Testis (tissue), 3 donors: Measurements from ENCODE around the gene YEATS2. TPM values are rescaled to one million over a fixed set of nuclear protein-coding genes. Genes with fewer than 3 reads are reported as not detected.

Source experiments
- DNase-seq: peaks from one replicate; pipeline ENCODE4 v3.0.0-alpha.2; 2019
- H3K27ac ChIP-seq, 2 donors: fragments of 200-600 bp; sonication (generic); one replicate each; pipeline ENCODE4 v1.5.1; 2019
- H3K27me3 ChIP-seq: fragments of 200-600 bp; sonication (generic); one replicate; pipeline ENCODE4 v1.5.1; 2019
- H3K36me3 ChIP-seq: fragments of 200-600 bp; sonication (generic); one replicate; pipeline ENCODE4 v1.5.1; 2017; ENCODE audit warnings: low read depth; ENCODE audit errors: missing control alignments
- H3K4me1 ChIP-seq: fragments of 200-600 bp; sonication (generic); one replicate; pipeline ENCODE4 v1.5.1; 2019
- H3K4me3 ChIP-seq, 2 donors: fragments of 200-600 bp; sonication (generic); one replicate each; pipeline ENCODE4 v1.5.1; 2017 to 2019
- H3K9me3 ChIP-seq: fragments of 200-600 bp; sonication (generic); one replicate; pipeline ENCODE4 v1.5.1; 2017
- CTCF ChIP-seq, 3 experiments: fragments of 450-650 bp in 2 of 3; fragments of 200-600 bp in 1 of 3; sonication (generic) in 1 of 3; IDR thresholded peaks; one replicate each; pipeline ENCODE4 v1.5.1; 2016 to 2019; ENCODE audit warnings: antibody characterized with exemption in 3 of 3, mild to moderate bottlenecking in 2 of 3, moderate library complexity in 1 of 3
- POLR2A ChIP-seq: fragments of 450-650 bp; IDR thresholded peaks from one replicate; pipeline ENCODE4 v1.6.1; 2017; ENCODE audit warnings: antibody characterized with exemption, mild to moderate bottlenecking, moderate library complexity
- WGBS, 2 donors: methylation state at CpG; one replicate each; pipeline ENCODE4 v1.1.5; 2018; 5-methylcytosine and 5-hydroxymethylcytosine counted together
- intact Hi-C: fragments of 100-400 bp; cut with DNase I; formaldehyde crosslinking; loops from one replicate; pipeline ENCODE4 v1.15.1; 2023; ENCODE audit warnings: low total_unique reads
- polyA plus RNA-seq: library from polyadenylated mRNA; stranded (reverse); fragments of 350-450 nt; fragmentation: Illumina TruSeq; extraction: RNeasy Lipid Tissue Mini Kit (QIAGEN cat#74804); gene quantifications from one replicate; pipeline ENCODE4 v1.2.3, GENCODE V29; 2014; ENCODE audit warnings: low read depth, low replicate concordance; ENCODE audit not compliant: insufficient read depth
- total RNA-seq, 2 donors: library from RNA; depleted of rRNA; stranded (reverse); fragments of >200 nt; gene quantifications; one replicate each; pipeline ENCODE4 v1.2.3, GENCODE V29; 2016

YEATS2 gene
- total and polyA plus RNA-seq, 3 donors from 2014 or later: 19.3 to 41.7 (median 39.9) TPM

- H3K27ac ChIP-seq: no peak overlapping the region
- TF ChIP-seq CTCF (IDR thresholded peaks at IDR 0.05) (no peak), POLR2A (no peak)
- no peaks in the 10 kb centered on the region for H3K36me3 ChIP-seq
Observed at GRCh38 chr3:183845608-183846288, 148.2 kb downstream of the YEATS2 start.

GRCh38 chr3:183854318-183855035, 156.9 kb downstream of the YEATS2 start:
- H3K27me3 ChIP-seq: no peaks in the 10 kb centered on the region
- no peak for TF ChIP-seq POLR2A
- no peak for TF ChIP-seq CTCF (IDR thresholded peaks at IDR 0.05)
- H3K36me3 ChIP-seq: no peaks in the 10 kb centered on the region
- no peaks in the 10 kb centered on the region for H3K4me1 ChIP-seq
- 83 to 89% methylated on average over 4 of the region's 4 CpGs for WGBS, 2 donors
- H3K9me3 ChIP-seq: no peaks in the 10 kb centered on the region
- no peak for DNase-seq
- H3K4me3 ChIP-seq: no peak overlapping the region
- no peak overlapping the region for H3K27ac ChIP-seq
- intact Hi-C loops: no loop called here

More at GRCh38 chr3:183845608-183846288, 148.2 kb downstream of the YEATS2 start:
- intact Hi-C loops: no loop called here
- no peaks in the 10 kb centered on the region for H3K4me1 ChIP-seq
- 86 to 88% methylated on average over 13 of the region's 13 CpGs for WGBS, 2 donors
- DNase-seq: no peak
- no peaks in the 10 kb centered on the region for H3K9me3 ChIP-seq
- no peak overlapping the region for H3K4me3 ChIP-seq
- H3K27me3 ChIP-seq: no peaks in the 10 kb centered on the region

- intact Hi-C loops: no loop called here
- no peaks in the 10 kb centered on the region for H3K4me1 ChIP-seq
- WGBS, 2 donors: 88 to 97% methylated on average over 3 of the region's 3 CpGs
- no peak overlapping the region for H3K27ac ChIP-seq
- no peaks in the 10 kb centered on the region for H3K27me3 ChIP-seq
- TF ChIP-seq CTCF (IDR thresholded peaks at IDR 0.05): no peak
- no peak overlapping the region for H3K4me3 ChIP-seq
- DNase-seq: no peak
- H3K36me3 ChIP-seq: no peaks in the 10 kb centered on the region
- no peaks in the 10 kb centered on the region for H3K9me3 ChIP-seq
Observed at GRCh38 chr3:183857863-183858262, 160.3 kb downstream of the YEATS2 start.

Other genes starting within 250 kb of the YEATS2 start
- 1 to 10 TPM in 1 of 2 donors, under 1 TPM in 1; 0.55 to 1.5 TPM for gene KLHL6, start 142.1 kb upstream of the YEATS2 start, total RNA-seq
- 1.4 TPM for gene KLHL6, start 142.1 kb upstream of the YEATS2 start, polyA plus RNA-seq
- 10 to 100 TPM; 44.6 to 56.5 TPM for gene KLHL24, start 62.2 kb upstream of the YEATS2 start, total RNA-seq
- 17.1 TPM for gene KLHL24, start 62.2 kb upstream of the YEATS2 start, polyA plus RNA-seq
- gene MAP6D1, start 127.8 kb downstream of the YEATS2 start, total RNA-seq: 1 to 10 TPM; 4.8 to 8.3 TPM
- 0.80 TPM for gene MAP6D1, start 127.8 kb downstream of the YEATS2 start, polyA plus RNA-seq
- 10 to 100 TPM; 57.6 to 64.2 TPM for gene PARL, start 187.1 kb downstream of the YEATS2 start, total RNA-seq
- gene PARL, start 187.1 kb downstream of the YEATS2 start, polyA plus RNA-seq: 55.5 TPM